ENCODE data around the gene ZNF621.

The ZNF621 gene

DNA sequence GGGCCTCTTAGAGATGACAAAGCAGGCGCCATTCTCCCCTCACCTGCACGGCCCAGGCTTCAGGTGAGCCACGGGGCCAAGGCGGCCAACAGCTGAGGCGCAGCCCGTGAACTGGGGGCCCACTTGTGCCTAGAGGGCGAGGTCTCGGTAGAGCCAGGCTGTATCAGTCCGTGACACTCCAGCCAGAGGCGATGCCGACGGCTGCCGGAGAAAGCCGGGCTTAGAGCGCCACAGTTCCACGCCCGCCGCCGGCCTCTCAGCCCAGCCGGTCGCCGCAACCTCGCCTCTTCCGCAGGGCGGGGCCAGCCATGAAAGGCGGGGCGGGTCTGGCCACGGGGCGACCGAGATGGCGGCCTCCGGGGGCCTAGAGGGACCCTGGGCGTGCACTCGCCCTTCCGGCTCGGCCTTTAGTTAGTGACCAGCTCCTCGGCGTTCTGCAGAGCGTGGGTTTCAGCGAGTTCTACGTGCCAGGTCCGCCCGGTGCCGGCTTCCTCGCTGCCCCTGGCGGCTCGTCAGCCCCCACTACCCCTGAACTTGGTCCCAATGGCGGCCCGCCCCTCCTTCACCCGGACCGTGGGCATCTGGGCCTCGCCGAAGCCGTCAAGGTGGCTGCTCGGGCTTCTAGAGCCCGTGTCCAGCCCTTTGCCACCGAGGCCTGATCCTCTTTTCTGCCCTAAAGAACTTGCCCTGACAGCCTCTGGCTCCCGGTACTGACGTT, at the start of gene ZNF621:
TSS of gene ZNF621 (plus strand) at position 393 of the 718 bp plus-strand sequence. CDS start 881 bp downstream, outside the sequence.
- peak; percentile 86 to 87 for DNase-seq

DNA sequence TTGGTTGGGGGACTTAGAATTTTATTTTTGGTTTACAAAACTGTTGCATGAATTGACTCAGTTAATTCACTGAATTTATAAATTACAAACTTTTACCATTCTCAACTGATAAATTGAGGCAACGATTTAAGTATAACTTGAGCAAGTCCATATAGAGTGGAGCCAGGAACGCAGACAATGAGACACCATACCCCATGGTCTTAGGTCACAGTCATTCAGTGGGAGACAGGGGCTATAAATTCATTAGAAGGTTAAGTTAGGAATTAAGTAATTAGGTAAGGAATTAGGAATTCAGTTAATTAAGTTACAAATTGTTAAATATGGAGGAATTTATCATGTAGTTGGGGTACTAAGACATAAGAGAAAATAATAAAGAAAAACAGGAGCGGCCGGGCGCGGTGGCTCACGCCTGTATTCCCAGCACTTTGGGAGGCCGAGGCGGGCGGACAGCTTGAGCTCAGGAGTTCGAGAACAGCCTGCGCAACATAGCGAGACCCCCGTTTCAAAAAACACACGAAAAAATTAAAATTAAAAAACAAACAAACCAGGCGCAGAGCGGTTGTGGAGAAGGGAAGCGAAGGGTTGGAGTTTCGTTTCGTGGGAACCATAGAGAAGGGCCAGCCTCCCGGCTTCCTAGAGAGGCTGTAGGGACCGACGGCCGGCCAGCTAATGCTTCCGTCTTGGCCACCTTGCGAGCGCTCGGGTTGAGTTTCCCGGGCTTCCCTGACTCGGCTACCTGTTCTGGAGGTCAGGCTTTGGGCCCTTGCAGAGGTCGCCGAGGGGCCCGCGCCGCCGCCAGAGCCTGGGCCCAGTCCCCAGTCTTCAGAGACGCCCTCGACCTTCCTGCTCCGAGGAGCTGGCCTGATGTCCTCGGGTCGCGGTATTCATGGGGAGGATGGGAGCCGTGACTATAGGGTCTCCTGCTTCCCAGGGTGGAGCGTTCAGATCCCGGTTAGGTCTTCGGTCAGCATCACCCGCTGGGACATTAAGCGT, 48.0 kb upstream of the ZNF621 start, which contains the start of gene ZNF619:
TSS of gene ZNF619 (plus strand) at position 645 of the 993 bp plus-strand sequence. CDS start 858 bp downstream, outside the sequence.
- peak; percentile 73 to 77 for DNase-seq

DNA sequence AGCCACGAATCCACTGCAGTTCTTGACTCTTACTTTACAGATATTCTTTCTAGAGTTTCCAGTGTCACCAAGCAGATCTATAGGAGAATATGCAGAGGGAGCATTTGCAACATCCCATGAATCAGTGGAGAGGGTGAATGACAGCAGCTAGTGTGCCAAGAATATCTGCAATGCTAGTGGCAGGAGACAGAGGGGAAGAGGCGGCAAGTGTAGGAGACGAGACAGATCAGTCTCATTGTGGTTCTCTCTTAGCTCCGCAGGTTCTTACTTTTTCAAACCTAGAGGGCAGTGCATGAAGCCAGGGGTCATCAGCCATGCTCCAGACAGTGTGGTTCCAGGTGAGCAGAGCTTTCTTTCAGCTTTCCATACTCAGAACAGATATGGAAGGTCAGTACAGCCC, 47.1 kb upstream of the ZNF621 start:
- no peak for DNase-seq

DNA sequence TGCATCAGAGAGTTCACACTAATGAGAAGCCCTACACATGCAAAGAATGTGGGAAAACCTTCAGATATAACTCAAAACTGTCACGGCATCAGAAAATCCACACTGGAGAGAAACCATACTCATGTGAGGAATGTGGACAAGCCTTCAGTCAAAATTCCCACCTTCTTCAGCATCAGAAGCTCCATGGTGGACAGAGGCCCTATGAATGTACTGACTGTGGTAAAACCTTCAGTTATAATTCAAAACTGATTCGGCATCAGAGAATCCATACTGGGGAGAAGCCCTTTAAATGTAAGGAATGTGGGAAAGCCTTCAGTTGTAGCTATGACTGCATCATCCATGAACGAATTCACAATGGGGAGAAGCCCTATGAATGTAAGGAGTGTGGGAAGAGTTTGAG, 37.6 kb upstream of the ZNF621 start:
- no peak for DNase-seq

DNA sequence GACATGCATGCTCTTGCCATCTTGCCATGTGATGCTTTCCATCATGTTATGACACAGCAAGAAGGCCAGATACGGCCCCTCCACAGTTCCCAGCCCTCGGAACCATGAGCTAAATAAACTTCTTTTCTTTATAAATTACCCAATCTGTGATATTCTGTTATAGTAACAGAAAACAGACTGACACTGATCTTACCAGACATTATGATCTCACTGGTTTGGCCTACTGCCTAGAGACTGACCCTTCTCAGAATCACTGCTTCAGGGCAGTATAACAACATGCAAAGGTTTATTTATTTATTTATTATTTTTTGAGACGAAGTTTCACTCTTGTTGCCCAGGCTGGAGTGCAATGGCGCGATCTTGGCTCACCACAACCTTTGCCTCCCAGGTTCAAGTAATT, 33.8 kb upstream of the ZNF621 start:
- DNase-seq: no peak

DNA sequence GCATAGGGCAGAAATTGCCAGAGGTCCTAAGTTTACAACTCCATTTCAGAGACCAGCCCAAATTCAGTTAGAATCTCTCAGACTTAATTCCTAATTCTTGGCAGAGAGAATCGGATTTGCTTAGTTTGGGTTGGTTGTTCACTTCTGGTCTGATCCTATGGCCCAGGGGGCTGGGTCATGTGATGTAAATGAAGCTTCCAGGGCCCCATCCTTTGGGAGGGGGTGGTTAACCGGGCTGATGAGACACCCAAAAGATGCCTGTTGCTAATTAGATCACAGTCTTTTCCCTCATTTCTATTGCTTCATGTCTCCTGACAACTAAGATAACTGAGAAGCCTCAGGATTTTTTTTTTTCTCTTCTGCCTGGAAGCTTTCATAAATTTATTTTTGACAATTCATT, 30.1 kb upstream of the ZNF621 start:
- DNase-seq: no peak

DNA sequence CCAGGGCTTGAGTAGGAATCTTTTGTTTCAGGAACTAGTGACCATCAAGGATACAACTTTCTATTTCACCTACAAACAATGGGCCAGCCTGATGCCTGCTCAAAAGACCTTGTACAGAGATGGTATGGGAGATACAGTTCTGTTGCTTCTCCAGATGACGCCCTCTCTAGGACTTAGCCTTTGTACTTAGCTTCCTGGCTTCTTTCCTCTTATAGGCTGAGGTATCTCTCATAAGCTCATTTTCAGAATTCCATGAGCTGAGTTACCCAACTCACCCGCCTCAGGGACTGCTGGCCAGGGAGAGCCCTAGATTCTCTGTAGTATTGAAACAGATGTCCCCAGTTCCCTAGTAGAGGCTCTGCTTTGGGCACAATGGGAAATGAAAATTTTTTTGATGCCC, 27.5 kb upstream of the ZNF621 start:
- no peak for DNase-seq

DNA sequence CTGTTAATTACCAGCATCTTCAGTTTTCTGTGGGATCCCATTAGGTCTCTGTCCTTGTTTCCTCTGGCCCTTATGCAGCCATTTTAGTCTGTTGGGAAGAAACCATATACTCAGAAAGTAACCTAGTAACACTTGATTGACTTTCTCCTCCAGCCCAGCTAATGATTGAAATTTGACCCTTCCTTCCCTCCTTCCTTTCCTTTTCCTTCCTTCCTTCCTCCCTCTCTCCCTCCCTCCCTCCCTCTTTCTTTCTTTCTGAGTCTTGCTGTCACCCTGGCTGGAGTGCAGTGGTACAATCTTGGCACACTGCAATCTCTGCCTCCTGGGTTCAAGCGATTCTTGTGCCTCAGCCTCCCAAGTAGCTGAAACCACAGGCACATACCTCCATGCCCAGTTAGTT, 24.8 kb upstream of the ZNF621 start:
- DNase-seq: no peak

DNA sequence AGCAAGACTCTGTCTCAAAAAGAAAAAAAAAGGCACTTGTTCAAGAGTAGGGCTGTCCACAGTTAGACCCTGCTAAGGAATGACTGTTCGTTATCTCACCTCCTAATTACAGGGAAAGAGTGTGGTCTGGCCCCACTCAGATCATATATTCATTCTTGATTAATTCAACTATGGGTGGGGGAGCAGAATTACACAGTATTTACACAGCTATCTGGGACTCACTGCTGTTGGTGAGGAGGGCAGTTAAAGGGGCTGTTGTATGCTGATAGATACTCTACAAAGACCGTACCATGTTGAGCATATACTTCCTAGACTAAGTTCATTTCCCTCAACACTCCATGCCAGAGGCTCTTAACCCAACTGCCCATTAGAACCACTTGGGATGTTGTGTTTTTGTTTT, 22.7 kb upstream of the ZNF621 start:
- no peak for DNase-seq

DNA sequence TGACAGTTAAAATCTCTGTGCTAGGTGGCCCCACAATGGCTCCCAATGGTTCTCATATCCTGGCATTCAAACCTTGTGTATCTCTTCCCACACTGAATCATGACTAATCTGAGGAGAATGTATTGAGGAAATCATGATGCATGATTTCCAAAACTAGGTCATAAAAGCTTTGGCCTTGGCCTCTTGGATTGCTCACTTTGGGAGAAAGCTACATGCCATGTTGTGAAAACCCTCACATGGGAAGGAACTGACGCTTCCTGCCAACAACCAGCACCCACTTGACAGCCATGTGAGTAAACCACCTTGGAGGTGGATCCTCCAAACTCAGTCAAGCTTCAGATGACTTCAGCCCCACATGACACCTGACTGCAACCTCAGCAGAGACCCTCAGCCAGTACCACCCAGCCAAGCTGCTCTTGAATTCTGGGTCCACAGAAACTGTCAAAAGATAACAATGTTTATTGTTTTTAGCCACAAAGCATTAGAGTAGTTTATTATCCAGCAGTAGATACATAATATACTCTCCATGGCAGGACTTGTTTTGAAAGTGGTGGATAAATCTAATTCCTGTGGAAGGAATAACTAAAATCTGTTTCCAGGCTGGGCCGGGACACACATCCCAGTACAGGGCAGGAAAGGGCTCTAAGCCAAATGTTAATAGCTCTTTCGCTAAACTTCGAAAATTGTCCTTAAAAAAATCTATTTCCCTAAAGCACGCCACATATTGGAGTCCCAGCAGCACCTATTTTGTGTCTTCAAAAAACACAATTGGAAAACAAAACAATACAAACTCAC, 19.9 kb upstream of the ZNF621 start:
- DNase-seq: no peak

DNA sequence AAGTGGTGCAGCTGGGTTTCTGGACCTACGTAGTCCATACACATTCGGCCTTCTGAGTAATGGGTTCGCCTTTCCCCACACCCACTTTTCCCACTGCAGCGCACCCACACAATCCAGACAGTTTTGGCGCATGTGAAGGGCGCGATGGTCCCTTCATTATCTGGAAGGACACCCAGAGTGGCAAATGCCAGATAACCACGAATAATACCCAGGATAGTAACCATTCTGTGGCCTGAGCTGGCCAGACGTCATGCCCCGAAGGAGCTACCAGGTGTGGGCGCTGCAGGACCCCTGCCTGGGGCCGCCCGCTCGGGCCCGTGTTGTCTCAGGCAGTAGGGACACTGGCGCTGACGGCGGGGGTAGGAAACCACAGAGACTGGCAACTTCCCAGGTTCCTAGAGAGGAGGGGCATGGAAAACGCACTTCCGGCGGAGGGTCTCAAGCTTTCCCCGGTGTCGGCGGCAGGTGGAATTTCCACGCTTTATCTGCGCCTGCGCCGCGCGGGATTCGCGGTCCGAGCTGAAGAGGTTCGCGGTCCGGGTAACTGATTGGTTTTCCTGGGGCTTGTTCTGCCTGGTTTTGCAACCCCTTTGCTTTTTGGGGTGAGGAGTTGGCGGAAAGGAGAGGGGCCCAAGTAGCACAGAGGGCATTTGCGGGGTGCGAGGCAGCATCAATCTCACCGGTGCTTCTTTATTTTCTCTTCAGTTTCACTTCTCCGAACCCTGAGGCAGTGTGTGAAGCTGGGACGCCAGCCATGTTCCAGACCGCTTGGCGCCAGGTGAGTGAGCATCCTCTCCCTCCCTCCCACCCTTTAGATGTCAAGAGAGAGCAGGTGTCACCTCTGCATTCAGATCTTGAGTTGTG, 18.9 kb upstream of the ZNF621 start, which contains the start of gene ZNF620:
TSS of gene ZNF620 (plus strand) at position 441 of the 864 bp plus-strand sequence. CDS start at position 755, 314 bp downstream.
- peak; percentile 59 to 65 for DNase-seq

DNA sequence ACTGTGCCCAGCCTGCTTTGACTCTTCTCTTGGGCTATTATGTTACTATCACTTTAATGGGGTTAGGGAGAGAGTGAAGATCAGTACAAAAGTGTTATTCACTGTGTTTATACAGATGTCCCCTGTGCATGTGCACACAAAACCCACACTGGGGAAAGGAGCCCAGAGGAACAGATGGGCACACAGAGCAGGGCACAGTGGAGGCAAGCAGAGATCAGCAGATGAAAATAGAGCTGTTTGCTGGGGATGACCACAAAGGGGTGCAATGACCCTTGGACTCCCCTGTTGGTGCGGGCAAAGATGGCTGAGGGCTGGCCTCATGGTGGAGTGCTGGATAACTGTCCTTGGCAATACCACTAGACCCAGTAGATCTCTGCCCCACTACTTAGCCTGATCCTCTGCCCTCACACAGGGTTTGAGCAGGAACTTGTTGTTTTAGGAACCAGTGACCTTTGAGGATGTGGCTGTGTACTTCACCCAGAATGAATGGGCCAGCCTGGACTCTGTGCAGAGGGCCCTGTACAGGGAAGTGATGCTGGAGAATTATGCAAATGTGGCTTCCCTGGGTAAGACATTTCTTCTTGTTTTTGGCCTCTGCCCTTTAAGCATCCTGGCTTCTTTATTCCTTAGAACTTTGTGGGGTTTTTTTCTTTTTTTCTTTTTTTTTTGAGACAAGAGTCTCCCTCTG, 13.6 kb upstream of the ZNF621 start:
- DNase-seq: no peak

DNA sequence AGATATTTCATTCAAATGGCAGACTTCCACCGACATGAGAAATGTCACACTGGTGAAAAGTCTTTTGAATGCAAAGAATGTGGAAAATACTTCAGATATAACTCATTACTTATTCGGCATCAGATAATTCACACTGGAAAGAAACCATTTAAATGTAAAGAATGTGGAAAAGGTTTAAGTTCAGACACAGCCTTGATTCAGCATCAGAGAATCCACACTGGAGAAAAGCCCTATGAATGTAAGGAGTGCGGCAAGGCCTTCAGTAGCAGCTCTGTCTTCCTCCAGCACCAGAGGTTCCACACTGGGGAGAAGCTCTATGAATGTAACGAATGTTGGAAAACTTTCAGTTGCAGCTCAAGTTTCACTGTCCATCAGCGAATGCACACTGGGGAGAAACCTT, 8.6 kb upstream of the ZNF621 start:
- DNase-seq: no peak

DNA sequence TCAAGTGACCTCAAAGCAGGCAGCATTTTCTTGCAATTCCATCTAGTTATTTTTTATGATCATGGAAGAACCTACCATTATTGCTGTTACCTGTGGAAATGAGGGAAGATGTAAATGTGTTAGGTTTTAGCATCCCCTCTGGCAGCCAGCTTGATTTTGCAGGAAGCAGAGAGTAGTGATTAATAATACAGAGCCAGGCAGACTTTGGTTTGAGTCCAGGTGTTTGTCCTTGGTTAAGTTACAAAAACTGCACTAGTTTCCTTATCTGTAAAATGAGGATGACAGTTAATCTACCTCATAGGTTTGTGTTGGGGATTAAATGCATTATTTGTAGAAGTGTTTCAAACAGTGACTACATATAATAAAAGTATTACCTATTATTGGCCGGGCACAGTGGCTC, 6.7 kb upstream of the ZNF621 start:
- no peak for DNase-seq

DNA sequence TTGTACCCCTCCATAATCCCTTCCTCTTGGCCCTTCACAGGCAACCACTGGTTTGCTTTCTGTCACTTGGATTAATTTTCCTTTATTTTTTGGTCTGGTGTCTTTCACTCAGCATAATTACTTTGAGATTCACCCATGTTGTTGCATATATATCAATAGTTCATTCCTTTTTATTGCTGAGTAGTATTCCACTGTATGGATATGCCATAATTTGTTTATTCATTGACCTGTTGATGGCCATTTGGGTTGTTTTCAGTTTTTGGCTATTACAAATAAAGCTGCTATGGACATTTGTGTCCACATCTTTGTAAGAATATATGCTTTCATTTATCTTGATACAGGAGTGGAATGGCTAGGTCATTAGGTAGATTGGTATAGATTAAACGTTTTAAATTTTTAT, 5.9 kb upstream of the ZNF621 start:
- no peak for DNase-seq

DNA sequence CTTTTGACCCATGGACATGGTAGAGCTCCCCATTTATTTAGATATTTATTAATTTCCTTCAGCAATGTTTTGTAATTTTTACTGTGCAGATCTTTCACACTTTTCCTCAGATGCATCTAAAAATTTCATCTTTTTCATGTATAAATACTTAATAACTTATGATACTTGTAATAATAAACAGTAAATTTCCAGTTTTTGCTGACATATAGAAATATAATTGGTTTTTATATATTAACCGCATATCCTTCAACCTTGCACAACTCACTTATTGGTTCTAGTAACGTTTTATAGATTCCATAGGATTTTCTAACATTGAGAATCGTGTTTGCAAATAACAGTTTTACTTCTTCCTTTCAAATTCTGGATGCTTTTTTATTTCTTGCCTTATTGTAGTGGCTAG, 3.5 kb upstream of the ZNF621 start:
- DNase-seq: no peak

DNA sequence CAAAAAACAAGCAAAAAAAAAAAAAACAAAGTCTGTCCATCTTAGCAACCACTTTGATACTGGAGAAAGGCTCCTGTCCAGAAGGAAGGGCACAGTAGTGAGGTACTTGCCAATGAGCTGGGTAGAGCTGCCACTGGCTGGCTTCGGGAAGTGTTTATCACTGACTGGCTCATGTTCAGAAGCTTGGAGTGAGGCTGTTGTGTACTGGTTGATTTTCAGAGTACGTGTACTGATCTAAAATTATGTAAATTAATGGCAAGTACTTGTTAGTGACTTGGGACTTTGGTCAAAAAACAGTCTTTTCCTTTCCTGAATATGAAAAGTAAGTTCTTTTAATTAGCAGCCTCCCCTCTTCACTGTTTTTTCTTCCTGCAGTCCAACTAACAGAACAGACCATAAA, 979 bp upstream of the ZNF621 start:
- no peak for DNase-seq

DNA sequence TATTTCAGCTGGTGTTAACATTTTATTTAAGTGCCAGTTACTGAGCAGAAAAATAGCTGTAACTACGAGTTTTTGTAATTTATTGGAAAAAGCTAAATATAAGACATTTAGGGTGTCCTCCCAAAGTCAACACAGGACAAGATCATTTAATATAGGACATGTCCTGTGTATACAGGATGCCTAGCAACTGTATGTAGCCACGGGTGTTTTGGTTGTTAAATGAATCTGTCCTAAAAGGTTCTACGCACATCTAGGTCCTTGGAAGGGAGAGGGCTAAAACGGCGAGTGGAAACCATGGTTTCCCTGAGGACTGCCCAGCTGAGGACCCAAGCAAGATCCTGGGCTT, 565 bp upstream of the ZNF621 start:
- no peak for DNase-seq

DNA sequence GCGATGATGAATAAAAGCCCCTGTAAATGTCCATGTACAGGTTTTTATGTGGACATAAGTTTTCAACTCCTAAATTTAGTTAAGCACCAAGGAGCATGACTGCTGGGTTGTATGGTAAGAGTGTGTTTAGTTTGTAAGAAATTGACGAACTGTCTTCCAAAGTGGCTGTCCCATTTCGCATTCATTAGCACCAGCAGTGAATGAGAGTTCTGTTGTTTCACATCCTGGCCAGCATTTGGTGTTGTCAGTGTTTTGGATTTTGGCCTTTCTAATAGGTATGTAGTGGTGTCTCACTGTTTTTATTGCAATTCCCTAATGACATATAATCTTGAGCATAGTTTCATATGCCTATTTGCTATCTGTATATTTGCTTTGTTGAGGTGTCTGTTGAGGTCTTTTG, 3.7 kb downstream of the ZNF621 start:
- DNase-seq: no peak

DNA sequence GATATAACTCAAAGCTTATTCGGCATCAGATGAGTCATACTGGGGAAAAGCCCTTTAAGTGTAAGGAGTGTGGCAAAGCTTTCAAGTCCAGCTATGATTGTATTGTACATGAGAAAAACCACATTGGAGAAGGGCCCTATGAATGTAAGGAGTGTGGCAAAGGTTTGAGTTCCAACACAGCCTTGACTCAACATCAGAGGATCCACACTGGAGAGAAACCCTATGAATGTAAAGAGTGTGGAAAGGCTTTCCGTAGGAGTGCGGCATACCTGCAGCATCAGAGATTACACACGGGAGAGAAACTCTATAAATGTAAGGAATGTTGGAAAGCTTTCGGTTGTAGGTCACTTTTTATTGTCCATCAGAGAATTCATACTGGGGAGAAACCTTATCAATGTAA, 7.5 kb downstream of the ZNF621 start:
- no peak for DNase-seq

DNA sequence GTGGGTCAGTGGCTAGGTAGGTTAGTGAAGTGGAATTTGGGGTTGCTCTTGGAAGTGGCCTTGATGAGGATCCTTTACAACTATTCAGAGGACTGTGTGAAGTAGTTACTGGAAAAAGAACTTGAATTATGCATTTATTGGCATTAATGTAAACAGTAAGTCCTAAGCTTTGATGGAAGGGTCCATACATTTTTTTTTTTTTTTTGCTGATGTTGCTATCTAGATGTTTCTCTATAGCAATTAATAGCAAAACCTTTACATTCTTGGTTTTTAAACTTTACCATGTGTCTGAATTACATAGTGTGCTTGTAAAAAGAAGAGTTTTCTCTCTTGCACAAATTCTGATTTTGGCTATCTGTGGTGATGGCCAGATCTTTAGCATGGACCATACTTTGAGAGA, 9.5 kb downstream of the ZNF621 start:
- DNase-seq: no peak

Measured in CD4-positive, alpha-beta T cell treated with Interleukin-4 for 1 hour (primary cell).